Stimulated activated CD8-positive, alpha-beta memory T cell treated with anti-CD3 and anti-CD28 coated beads, Interleukin-15, amount 100 ng/mL, for 1 hour (primary cell): ENCODE measurements around the gene PDE7B.
"Not testable (repeated sequence)": the region's sequence is repeated elsewhere in the genome, so short reads cannot be mapped to it uniquely, and the experiment has no call there.

Source experiments
- DNase-seq: peaks from one replicate; pipeline ENCODE4 v3.0.0-alpha.2; 2020; ENCODE audit warnings: low read depth

The PDE7B gene

DNA sequence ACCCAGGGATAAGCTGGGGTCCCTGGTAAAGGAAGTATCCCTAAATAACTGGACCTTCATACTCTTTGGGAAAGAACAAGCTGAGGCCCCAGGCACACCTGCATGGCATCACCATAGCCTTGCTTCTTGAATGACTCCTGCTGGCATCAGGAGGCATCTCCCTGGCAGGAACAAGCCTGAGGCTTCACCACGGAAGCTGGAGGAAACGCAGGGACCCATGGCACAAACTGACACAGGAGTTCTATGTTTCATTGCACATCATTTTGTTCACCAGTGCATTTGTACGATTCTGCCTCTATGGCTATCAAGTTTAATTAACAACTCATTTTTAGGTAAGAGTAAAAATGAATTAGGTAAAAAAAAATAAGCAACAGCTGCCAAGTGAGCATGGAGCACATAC lies 619 bp upstream of the PDE7B start:
- no peak for DNase-seq

DNA sequence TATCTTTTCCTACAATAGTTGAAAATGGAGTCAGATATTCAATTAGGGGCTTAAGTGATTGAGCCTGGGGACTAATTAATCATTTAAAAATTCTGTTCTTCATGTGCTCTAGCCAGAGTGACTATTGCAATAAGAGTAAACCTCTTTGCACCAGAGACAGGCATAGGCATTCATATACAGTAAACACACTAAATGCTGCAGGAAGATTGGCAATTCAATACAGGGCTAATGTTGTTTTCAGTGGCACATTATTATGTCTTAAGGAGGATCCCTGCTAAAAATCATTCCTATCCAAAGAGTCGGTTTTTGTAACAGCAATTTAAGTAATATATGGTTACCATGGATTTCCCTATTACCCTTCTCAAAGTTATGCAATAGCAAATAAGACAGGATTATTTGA lies 1.2 kb downstream of the PDE7B start:
- no peak for DNase-seq

DNA sequence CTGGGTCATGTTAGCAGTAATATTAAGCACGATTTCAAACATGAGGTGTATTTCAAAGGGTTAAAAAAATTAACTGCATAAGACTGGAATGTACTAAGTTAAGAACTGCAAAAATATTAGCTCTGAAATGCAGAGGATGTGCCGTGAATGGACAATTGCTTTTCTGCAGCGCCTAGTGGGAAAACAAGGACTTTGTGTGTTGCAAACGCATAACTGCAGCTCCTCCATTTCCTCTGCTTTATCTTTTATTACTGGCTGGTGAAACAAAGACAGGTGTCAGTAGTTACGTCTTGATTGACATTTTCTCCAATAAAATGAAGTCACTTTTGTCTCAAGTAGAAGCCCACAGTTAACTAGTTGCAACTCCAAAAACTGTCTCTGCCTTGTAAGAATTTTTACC lies 1.7 kb downstream of the PDE7B start:
- no peak for DNase-seq

DNA sequence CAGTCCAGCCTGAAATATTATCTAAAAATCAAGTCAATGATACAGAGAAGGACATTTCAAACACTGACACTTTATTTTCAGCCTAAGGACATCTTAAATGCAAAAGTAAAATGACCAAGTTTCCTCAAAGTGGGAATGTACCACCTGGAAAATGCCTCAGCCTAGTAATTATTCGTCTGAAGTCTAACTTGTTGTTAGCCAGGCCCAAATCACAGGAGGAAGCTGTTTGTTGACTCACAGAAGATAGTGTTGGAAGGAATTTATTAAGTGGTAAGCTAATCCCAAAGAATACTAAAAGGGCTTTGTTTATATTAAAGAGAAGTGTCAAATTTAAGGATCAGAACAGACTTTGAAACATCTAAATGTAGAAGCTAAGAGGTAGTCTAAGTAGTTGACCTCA lies 2.5 kb downstream of the PDE7B start:
- no peak for DNase-seq

DNA sequence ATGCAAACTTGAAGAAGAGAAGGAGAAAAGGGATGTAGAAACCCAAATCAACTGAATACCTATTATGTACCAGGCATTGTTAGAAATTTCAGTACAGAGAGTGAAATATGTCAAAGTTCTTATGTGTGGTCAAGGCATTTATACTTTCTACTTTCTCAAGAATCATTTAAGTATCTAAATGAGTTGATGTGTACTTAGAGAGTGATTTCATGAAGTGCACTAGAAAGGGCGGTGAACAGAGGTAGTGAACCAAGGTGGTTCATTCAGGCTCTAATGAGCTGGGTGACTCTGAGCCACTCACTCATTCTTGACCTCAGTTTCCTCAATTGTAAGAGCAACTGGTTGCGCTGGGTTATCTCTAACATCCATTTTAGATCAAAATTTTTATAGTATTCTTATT lies 3.3 kb downstream of the PDE7B start:
- no peak for DNase-seq

- DNase-seq, result no peak
Measured at GRCh38 chr6:135858931-135859330, 7.4 kb downstream of the PDE7B start.

GRCh38 chr6:135860361-135860760 lies 8.9 kb downstream of the PDE7B start:
- no peak for DNase-seq

DNA sequence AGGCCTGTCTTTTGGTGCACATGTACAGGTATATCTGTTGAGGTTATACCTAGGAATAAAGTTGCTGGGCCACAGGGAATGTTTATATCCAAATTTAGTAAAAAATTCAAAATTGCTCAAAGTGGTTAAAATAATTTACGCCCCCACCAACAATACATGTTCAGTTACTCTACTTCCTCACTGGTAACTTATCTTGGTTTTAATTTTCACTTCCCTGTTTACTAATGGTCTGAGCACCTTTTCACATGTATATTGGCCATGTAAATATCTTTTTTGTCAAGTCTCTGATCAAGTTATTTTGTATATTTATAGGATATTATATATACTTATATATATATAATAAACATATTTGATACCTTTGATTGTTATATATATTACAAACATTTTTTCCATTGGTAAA lies 9.7 kb downstream of the PDE7B start:
- DNase-seq, result no peak

DNA sequence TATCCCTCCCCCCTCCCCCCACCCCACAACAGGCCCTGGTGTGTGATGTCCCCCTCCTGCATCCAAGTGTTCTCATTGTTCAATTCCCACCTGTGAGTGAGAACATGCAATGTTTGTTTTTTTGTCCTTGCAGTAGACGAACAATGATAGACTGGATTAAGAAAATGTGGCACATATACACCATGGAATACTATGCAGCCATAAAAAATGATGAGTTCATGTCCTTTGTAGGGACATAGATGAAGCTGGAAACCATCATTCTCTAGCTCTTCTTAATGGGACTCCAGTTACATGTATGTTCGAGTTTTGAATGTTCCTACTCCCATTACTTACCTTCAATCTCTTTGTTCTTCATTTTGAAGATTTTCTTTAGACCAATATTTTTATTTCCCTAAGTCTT lies 13.4 kb downstream of the PDE7B start:
- not testable (repeated sequence) for DNase-seq

DNA sequence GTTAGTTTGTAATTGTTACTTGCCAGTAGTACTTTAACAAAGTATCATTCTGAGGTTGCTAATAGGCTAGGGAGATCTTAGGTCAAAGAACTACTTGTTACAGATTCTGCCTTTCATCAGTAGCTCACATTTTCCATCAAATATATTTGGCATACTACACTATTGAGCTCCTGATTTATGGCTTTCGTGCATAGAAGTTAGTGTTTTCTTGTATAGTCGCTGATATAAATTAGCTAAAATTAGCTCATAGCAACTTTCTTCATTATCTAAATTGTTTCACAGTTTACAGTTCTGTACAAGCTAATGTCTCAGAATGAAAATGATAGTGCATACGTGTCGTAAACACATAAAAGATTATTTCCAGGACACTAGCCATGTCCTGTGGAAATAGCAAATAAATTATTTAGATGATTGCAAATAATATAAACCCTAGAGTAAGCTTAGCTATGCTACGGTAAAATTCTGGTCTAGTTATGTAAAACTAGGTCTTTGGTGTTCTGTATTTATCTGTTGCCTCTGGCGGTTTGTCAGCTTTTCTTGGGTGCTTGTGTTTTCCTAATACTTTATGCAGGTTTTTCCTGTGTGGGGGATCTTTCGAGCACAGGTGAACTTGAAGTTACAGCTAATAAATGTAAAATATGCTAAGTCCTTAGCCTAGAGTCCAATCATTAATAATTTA lies 15.1 kb downstream of the PDE7B start:
- no peak for DNase-seq

DNA sequence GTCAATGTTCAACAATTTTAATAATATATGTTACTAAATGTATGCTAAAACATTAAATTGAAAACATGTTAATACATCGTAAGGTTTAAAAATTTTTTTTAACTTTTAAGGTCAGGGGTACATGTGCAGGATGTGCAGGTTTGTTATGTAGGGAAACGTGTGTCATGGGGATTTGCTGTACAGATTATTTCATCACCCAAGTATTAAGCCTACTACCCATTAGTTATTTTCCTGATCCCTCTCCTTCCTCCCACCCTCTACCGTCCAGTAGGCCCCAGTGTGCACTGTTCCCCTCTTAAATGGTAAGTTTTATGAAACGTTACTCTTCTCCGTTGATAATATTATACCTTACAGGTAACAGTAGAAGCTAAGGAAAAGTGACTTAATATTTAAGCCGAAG lies 15.8 kb downstream of the PDE7B start:
- no peak for DNase-seq

DNA sequence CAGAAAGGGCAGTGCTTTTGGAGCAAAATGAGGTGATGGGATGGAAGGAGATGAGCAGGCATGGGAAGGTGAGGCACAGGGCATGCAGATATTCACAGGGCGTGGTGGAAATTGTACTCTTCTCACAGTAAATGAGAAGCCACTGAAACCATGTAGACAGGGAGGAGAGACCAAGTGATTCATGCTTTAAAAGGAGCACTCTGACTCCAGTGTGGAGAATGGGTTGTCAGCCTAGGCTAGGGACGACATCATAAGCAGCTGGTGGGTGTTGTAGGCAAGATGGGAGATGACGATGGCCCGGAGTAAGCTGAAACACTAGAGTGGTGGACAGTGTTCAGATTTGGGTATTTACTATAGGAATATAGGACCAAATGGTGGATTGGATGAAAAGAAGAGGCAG lies 18.4 kb downstream of the PDE7B start:
- no peak for DNase-seq

DNA sequence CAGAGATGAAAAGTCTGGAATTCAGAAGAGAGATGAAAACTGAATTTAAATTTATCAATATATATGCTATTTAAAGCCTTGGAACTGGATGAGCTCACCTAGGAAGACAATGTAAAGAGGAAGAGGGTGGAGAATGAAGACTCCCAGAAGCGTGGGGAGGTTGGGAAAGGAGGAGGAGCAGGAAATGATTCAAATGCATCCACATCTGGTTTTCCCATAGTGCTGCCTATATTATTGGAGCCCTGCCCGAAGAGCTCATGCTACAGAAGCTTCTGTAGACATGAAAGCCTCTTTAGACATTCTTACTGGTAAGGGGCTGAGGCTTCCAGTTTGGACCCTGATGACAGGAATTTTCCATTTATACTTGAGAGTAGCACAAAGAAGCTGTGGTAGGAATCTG lies 19.2 kb downstream of the PDE7B start:
- no peak for DNase-seq

- no peak for DNase-seq
Measured at GRCh38 chr6:135871296-135871695, 19.8 kb downstream of the PDE7B start.

- DNase-seq, result no peak
Measured at GRCh38 chr6:135871878-135872277, 20.4 kb downstream of the PDE7B start.

DNA sequence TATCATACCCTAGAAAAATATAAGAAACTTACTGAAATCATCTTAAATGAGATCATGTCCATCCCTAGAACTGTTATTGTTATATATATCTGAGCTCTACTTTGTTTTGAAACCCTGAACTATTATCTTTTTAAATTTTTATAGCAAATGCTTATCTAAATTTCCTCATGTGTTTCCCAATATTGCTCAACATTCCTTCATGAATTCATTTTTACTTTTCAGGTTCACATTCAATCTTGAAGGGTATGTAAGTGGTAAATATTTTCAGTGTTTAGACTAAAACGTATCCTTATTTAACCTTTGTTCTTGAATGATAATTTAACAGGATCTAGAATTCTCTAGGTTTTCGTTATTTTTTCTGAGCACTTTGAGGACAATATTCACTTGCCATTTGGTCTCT lies 23.9 kb downstream of the PDE7B start:
- no peak for DNase-seq

DNA sequence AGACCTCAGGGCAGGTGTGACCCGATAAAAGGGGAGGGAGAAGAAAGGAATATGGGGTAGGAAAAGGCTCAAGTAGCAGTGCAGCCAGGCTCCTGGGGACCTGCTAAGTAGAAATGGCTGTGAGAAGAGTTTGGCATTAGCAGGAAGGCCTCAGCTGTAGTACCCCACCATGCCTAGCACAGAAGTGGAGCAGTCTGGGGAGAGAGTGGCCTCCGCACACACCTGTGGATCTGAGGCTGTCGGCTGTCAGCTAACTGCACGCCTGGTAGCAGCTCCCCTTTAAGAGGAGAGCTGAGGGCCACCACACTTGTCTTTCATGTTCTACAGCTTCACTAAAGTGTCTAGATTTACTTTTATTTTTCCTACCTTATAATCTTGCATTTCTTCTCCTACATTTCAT lies 24.6 kb downstream of the PDE7B start:
- DNase-seq, result no peak

- DNase-seq, result no peak
Measured at GRCh38 chr6:135877666-135878065, 26.2 kb downstream of the PDE7B start.

GRCh38 chr6:135880066-135880972 lies 28.8 kb downstream of the PDE7B start:
- DNase-seq, result peak; percentile 23

GRCh38 chr6:135883045-135883444 lies 31.5 kb downstream of the PDE7B start:
- no peak for DNase-seq

GRCh38 chr6:135883536-135883935 lies 32.0 kb downstream of the PDE7B start:
- no peak for DNase-seq

DNA sequence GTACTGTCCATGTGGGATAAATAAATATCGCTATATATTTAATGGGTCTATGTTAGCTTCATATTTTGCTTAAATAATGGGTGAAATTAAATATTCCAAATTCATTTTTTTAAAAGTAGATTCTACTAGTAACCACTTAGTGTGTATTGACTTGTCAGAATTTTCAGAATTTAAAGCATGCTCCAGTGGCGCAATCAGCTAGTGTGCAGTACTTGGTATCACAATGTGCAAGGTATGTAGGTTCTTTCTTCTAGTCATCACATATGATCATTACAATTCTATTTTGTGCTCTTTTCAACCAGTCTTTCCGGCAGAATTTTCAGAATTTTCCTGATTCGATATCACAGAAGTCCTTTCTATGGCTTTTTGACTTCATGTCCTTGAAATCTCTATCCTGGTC lies 32.6 kb downstream of the PDE7B start:
- DNase-seq, result no peak

DNA sequence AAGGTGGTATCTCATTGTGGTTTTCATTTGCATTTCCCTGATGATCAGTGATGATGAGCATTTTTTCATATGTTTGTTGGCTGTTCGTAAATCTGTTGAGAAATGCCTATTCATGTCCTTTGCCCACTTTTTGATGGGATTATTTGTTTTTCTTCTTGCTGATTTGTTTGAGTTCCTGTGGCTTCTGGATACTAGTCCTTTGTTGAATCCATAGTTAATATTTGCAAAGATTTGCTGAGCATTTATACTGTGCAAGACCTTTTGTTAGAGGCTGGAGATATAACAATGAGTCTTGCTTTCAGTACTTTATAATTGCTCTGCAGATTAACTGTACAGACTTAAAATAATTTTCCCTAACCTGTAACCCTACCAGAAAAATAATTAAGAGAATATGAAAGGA lies 35.6 kb downstream of the PDE7B start:
- DNase-seq, result no peak

DNA sequence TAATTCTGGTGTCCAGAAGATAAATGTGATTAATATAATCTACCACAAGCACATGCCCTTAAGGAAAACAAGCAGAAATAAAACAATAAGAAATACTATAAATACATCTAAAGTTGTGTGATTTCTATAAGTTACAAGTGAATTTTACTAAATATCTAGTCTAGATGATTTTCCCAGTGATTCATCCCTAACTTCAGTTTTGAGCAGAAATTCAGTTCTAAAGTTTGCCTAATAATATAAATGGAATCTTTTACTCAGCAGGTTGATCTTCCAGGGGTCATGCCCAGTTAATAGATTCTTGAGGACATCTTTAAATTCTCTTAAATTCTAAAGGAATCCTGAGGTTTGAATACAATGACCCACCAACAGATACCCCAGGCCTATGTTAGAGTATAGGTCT lies 37.3 kb downstream of the PDE7B start:
- no peak for DNase-seq
